HepG2 (cell line): ENCODE data around the gene CR1L. TPM values are rescaled to one million over a fixed set of nuclear protein-coding genes. Genes with fewer than 3 reads are reported as not detected.

Experiments
- ATF1 ChIP-seq: IDR thresholded peaks from 2 replicates; pipeline ENCODE4 v1.6.1; 2016; ENCODE audit warnings: mild to moderate bottlenecking, control low read depth
- DNMT1 ChIP-seq: sonication (generic); formaldehyde crosslinking; IDR thresholded peaks from 2 replicates; pipeline ENCODE4 v1.5.1; 2020; ENCODE audit warnings: mild to moderate bottlenecking, missing genetic modification reagents
- GTF2F1 ChIP-seq: fragments of 150-350 bp; IDR thresholded peaks from 2 replicates; pipeline ENCODE4 v1.6.1; 2014; ENCODE audit warnings: low read length
- HMG20A ChIP-seq: IDR thresholded peaks from 2 replicates; pipeline ENCODE4 v1.6.1; 2016; ENCODE audit warnings: borderline replicate concordance
- KAT7 ChIP-seq: IDR thresholded peaks from 2 replicates; pipeline ENCODE4 v1.6.1; 2018; ENCODE audit warnings: borderline replicate concordance, missing compliant biosample characterization
- MBNL3 ChIP-seq: fragments of 250-450 bp; sonication (Bioruptor Pico); conservative IDR thresholded peaks from 2 replicates; pipeline ENCODE4 v1.8.0; 2022; ENCODE audit warnings: mild to moderate bottlenecking, inconsistent platforms
- NCOR1 ChIP-seq: fragments of 200-600 bp; sonication (generic); IDR thresholded peaks from 2 replicates; pipeline ENCODE4 v1.7.0; 2017; ENCODE audit warnings: antibody characterized with exemption, low read length, borderline replicate concordance
- NR2F6 ChIP-seq, 2 experiments: IDR thresholded peaks; 2 replicates each; pipeline ENCODE4 v1.6.1; 2016; ENCODE audit warnings: antibody characterized with exemption in 1 of 2, mild to moderate bottlenecking in 1 of 2
- SIX1 ChIP-seq: sonication (generic); formaldehyde crosslinking; IDR thresholded peaks from 2 replicates; pipeline ENCODE4 v1.4.0; 2020; ENCODE audit warnings: missing genetic modification reagents, borderline replicate concordance
- SMC3 ChIP-seq: IDR thresholded peaks from 2 replicates; pipeline ENCODE4 v1.6.1; 2011; ENCODE audit warnings: low read length, improper control_type of control experiment
- SRSF1 ChIP-seq: fragments of 200-400 bp; formaldehyde crosslinking; optimal IDR thresholded peaks from 2 replicates; pipeline ENCODE3; 2017; ENCODE audit warnings: mild to moderate bottlenecking, low read depth, low read length, moderate library complexity
- TAF15 ChIP-seq: fragments of 200-400 bp; formaldehyde crosslinking; IDR thresholded peaks from one replicate; pipeline ENCODE4 v1.6.1; 2018; ENCODE audit warnings: mild to moderate bottlenecking, low read depth, low read length; ENCODE audit not compliant: poor library complexity, severe bottlenecking
- ZNF138 ChIP-seq: sonication (generic); formaldehyde crosslinking; IDR thresholded peaks from 2 replicates; pipeline ENCODE4 v1.5.0; 2020; ENCODE audit warnings: mild to moderate bottlenecking, low read depth, missing genetic modification reagents
- ZNF333 ChIP-seq: sonication (generic); formaldehyde crosslinking; IDR thresholded peaks from 2 replicates; pipeline ENCODE4 v1.4.0; 2020; ENCODE audit warnings: mild to moderate bottlenecking, missing genetic modification reagents, borderline replicate concordance
- ZNF510 ChIP-seq: sonication (generic); formaldehyde crosslinking; IDR thresholded peaks from 2 replicates; pipeline ENCODE4 v1.4.0; 2020; ENCODE audit warnings: low read depth, mild to moderate bottlenecking, missing genetic modification reagents
- ZNF607 ChIP-seq: sonication (generic); formaldehyde crosslinking; IDR thresholded peaks from 2 replicates; pipeline ENCODE4 v1.5.1; 2020; ENCODE audit warnings: missing genetic modification reagents, mild to moderate bottlenecking, borderline replicate concordance
- ZNF629 ChIP-seq: sonication (generic); formaldehyde crosslinking; conservative IDR thresholded peaks from 2 replicates; pipeline ENCODE4 v1.5.0; 2020; ENCODE audit warnings: missing genetic modification reagents
- ZNF703 ChIP-seq: sonication (generic); formaldehyde crosslinking; IDR thresholded peaks from 2 replicates; pipeline ENCODE4 v1.5.1; 2020; ENCODE audit warnings: missing genetic modification reagents, mild to moderate bottlenecking, moderate library complexity, borderline replicate concordance
- ZNF720 ChIP-seq: sonication (generic); formaldehyde crosslinking; IDR thresholded peaks from 2 replicates; pipeline ENCODE4 v1.4.0; 2020; ENCODE audit warnings: missing genetic modification reagents
- ZNF773 ChIP-seq: sonication (generic); formaldehyde crosslinking; IDR thresholded peaks from 2 replicates; pipeline ENCODE4 v1.4.0; 2020; ENCODE audit warnings: missing genetic modification reagents, borderline replicate concordance
- ZNF841 ChIP-seq: sonication (generic); formaldehyde crosslinking; IDR thresholded peaks from 2 replicates; pipeline ENCODE4 v1.8.1; 2023; ENCODE audit warnings: missing genetic modification reagents, borderline replicate concordance
- polyA plus RNA-seq, 8 experiments: library from polyadenylated mRNA; depleted of rRNA in 3 of 8; stranded (reverse) in 7 of 8; unstranded in 1 of 8; fragments of >200 nt; fragmentation: Illumina TruSeq in 4 of 8; extraction: Trizol in 4 of 8; gene quantifications; 2 replicates each; pipeline versions ENCODE4 v1.2.1 to v1.2.3, GENCODE V29; 2011 to 2016; ENCODE audit warnings: low read depth in 4 of 8, missing spikeins in 1 of 8, mixed read lengths in 1 of 8; ENCODE audit not compliant: insufficient read depth in 1 of 8
- total RNA-seq, 5 experiments: library from RNA; depleted of rRNA; stranded (reverse); fragments of >200 nt; fragmentation: Illumina TruSeq; extraction: Trizol; gene quantifications; 2 replicates each; pipeline ENCODE4 v1.2.3, GENCODE V29; 2016; ENCODE audit warnings: low read depth in 1 of 5
- TF ChIP-seq, protein P1 (sequence below): sonication (generic); formaldehyde crosslinking; IDR thresholded peaks from 2 replicates; pipeline ENCODE4 v1.4.0; 2020; ENCODE audit warnings: mild to moderate bottlenecking, missing genetic modification reagents
- TF ChIP-seq, protein P2 (sequence below): sonication (generic); formaldehyde crosslinking; IDR thresholded peaks from 2 replicates; pipeline ENCODE4 v1.9.0; 2021; ENCODE audit warnings: missing genetic modification reagents, borderline replicate concordance
- TF ChIP-seq, protein P3 (sequence below): fragments of 450-650 bp; IDR thresholded peaks from 2 replicates; pipeline ENCODE4 v1.6.1; 2017
- TF ChIP-seq, protein P4 (sequence below): sonication (generic); formaldehyde crosslinking; IDR thresholded peaks from 2 replicates; pipeline ENCODE4 v1.8.0; 2022; ENCODE audit warnings: mild to moderate bottlenecking, missing genetic modification reagents, moderate library complexity

Gene CR1L
- total and polyA plus RNA-seq, 2 of the 13 experiments (the other 11 are each of a cell fraction or from before 2014, with no cell fraction given): not detected

DNA sequence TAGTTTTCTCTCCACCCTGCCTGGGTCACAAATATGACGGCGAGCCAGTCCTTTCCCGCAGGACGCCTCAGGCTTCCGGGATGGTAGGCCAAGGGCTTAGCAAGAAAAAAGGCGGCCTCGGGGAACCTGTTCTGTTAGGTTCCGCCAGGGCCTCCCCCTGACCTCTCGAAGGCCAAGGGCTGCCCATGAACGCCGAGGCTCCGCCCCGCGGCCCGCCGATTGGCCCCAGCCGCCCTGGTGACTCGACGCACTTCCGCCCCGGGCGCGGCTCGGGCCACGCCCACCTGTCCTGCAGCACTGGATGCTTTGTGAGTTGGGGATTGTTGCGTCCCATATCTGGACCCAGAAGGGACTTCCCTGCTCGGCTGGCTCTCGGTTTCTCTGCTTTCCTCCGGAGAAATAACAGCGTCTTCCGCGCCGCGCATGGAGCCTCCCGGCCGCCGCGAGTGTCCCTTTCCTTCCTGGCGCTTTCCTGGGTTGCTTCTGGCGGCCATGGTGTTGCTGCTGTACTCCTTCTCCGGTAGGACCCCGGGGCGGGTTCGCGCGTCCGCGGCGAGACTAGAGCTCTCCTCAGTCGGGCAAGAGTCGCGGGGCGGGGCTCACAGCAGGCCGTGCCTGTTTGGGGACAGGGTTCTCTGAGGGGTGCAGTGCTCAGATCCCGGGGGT lies 107.0 kb downstream of the CR1L start, which contains the start of gene CD46 (continued):
- TF ChIP-seq ZNF841 (CRISPR knock-in tag) (no peak), TAF15 (no peak), ZNF138 (CRISPR knock-in tag) (peak; percentile 79), HMG20A (CRISPR knock-in tag) (no peak), NCOR1 (no peak; the same call in 1 of the 2 replicates), SIX1 (CRISPR knock-in tag) (no peak), SRSF1 (no peak), KAT7 (CRISPR knock-in tag) (peak; percentile 34; the same call in 1 of the 2 replicates), ZNF510 (CRISPR knock-in tag) (peak; percentile 74; the same call in 1 of the 2 replicates), GTF2F1 (no peak), ZNF720 (CRISPR knock-in tag) (no peak), NR2F6 (IDR thresholded peaks at IDR 0.05) (peak; percentile 52), NR2F6 (CRISPR knock-in tag; IDR thresholded peaks at IDR 0.05) (peak; percentile 71), ZNF333 (CRISPR knock-in tag) (no peak), ATF1 (peak; percentile 50; the same call in 1 of the 2 replicates), ZNF607 (CRISPR knock-in tag) (no peak), SMC3 (no peak), DNMT1 (no peak), ZNF629 (CRISPR knock-in tag) (no peak), MBNL3 (CRISPR knock-in tag) (no peak), ZNF773 (CRISPR knock-in tag) (no peak; the same call in 1 of the 2 replicates), ZNF703 (CRISPR knock-in tag) (0 out of 2 replicates have a peak, but pooled peaks have one; percentile 1)
- TF ChIP-seq, protein P1, sequence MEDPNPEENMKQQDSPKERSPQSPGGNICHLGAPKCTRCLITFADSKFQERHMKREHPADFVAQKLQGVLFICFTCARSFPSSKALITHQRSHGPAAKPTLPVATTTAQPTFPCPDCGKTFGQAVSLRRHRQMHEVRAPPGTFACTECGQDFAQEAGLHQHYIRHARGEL: no peak
- TF ChIP-seq, protein P2, sequence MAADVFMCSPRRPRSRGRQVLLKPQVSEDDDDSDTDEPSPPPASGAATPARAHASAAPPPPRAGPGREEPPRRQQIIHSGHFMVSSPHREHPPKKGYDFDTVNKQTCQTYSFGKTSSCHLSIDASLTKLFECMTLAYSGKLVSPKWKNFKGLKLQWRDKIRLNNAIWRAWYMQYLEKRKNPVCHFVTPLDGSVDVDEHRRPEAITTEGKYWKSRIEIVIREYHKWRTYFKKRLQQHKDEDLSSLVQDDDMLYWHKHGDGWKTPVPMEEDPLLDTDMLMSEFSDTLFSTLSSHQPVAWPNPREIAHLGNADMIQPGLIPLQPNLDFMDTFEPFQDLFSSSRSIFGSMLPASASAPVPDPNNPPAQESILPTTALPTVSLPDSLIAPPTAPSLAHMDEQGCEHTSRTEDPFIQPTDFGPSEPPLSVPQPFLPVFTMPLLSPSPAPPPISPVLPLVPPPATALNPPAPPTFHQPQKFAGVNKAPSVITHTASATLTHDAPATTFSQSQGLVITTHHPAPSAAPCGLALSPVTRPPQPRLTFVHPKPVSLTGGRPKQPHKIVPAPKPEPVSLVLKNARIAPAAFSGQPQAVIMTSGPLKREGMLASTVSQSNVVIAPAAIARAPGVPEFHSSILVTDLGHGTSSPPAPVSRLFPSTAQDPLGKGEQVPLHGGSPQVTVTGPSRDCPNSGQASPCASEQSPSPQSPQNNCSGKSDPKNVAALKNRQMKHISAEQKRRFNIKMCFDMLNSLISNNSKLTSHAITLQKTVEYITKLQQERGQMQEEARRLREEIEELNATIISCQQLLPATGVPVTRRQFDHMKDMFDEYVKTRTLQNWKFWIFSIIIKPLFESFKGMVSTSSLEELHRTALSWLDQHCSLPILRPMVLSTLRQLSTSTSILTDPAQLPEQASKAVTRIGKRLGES (CRISPR knock-in tag): no peak
- TF ChIP-seq, protein P3, sequence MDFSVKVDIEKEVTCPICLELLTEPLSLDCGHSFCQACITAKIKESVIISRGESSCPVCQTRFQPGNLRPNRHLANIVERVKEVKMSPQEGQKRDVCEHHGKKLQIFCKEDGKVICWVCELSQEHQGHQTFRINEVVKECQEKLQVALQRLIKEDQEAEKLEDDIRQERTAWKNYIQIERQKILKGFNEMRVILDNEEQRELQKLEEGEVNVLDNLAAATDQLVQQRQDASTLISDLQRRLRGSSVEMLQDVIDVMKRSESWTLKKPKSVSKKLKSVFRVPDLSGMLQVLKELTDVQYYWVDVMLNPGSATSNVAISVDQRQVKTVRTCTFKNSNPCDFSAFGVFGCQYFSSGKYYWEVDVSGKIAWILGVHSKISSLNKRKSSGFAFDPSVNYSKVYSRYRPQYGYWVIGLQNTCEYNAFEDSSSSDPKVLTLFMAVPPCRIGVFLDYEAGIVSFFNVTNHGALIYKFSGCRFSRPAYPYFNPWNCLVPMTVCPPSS: no peak
- TF ChIP-seq, protein P4, sequence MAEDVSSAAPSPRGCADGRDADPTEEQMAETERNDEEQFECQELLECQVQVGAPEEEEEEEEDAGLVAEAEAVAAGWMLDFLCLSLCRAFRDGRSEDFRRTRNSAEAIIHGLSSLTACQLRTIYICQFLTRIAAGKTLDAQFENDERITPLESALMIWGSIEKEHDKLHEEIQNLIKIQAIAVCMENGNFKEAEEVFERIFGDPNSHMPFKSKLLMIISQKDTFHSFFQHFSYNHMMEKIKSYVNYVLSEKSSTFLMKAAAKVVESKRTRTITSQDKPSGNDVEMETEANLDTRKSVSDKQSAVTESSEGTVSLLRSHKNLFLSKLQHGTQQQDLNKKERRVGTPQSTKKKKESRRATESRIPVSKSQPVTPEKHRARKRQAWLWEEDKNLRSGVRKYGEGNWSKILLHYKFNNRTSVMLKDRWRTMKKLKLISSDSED (CRISPR knock-in tag): no peak
